HG02870 (cell line): ENCODE data around the gene CLASRP.

Experiments
- ATAC-seq: cut with Tn5 transposase; IDR thresholded peaks from one replicate; pipeline ENCODE4 v1.9.1; 2021; ENCODE audit warnings: mild to moderate bottlenecking, moderate library complexity; ENCODE audit not compliant: unreplicated experiment

Gene CLASRP

GRCh38 chr19:45058622-45059159 is 19.8 kb downstream of the CLASRP start:
- no peak for ATAC-seq

GRCh38 chr19:45059258-45059965 is 20.6 kb downstream of the CLASRP start:
- no peak for ATAC-seq

GRCh38 chr19:45061965-45062364 is 23.1 kb downstream of the CLASRP start:
- ATAC-seq = no peak

- no peak for ATAC-seq
These were observed 25.3 kb downstream of the CLASRP start for GRCh38 chr19:45063851-45064801.

GRCh38 chr19:45066921-45067661 is 28.2 kb downstream of the CLASRP start:
- no peak for ATAC-seq

- no peak for ATAC-seq
These were observed 29.2 kb downstream of the CLASRP start for GRCh38 chr19:45068041-45068440.

GRCh38 chr19:45069056-45069455 is 30.2 kb downstream of the CLASRP start:
- ATAC-seq = no peak

GRCh38 chr19:45070214-45070613 is 31.4 kb downstream of the CLASRP start:
- no peak for ATAC-seq

- ATAC-seq = no peak
These were observed 32.2 kb downstream of the CLASRP start for GRCh38 chr19:45070861-45071544.

- ATAC-seq = no peak
These were observed 32.7 kb downstream of the CLASRP start for GRCh38 chr19:45071545-45071938.

GRCh38 chr19:45071969-45072790 is 33.3 kb downstream of the CLASRP start:
- no peak for ATAC-seq

- no peak for ATAC-seq
These were observed 36.0 kb downstream of the CLASRP start for GRCh38 chr19:45074744-45075300.

GRCh38 chr19:45075301-45076028 is 36.6 kb downstream of the CLASRP start:
- peak; percentile 50 for ATAC-seq

GRCh38 chr19:45076029-45076850 is 37.4 kb downstream of the CLASRP start, which contains the start of gene ZNF296:
Gene ZNF296 (minus strand): TSS chr19:45076478. CDS start chr19:45076373, 105 bp downstream.
- no peak for ATAC-seq

GRCh38 chr19:45076851-45077730 is 38.2 kb downstream of the CLASRP start:
- ATAC-seq = no peak

- ATAC-seq = no peak
These were observed 39.7 kb downstream of the CLASRP start for GRCh38 chr19:45078390-45079062.
